Neural cell (in vitro differentiated cells): ENCODE results near the gene ASRGL1.

ENCODE experiments used
- POLR2AphosphoS5 ChIP-seq: IDR thresholded peaks from 2 replicates; pipeline ENCODE4 v1.6.1; 2012
- TF ChIP-seq, protein P1 (sequence below): fragments of 450-650 bp; IDR thresholded peaks from 2 replicates; pipeline ENCODE4 v1.5.1; 2014; ENCODE audit warnings: antibody characterized with exemption, mild to moderate bottlenecking, moderate library complexity; ENCODE audit not compliant: poor library complexity, severe bottlenecking

DNA sequence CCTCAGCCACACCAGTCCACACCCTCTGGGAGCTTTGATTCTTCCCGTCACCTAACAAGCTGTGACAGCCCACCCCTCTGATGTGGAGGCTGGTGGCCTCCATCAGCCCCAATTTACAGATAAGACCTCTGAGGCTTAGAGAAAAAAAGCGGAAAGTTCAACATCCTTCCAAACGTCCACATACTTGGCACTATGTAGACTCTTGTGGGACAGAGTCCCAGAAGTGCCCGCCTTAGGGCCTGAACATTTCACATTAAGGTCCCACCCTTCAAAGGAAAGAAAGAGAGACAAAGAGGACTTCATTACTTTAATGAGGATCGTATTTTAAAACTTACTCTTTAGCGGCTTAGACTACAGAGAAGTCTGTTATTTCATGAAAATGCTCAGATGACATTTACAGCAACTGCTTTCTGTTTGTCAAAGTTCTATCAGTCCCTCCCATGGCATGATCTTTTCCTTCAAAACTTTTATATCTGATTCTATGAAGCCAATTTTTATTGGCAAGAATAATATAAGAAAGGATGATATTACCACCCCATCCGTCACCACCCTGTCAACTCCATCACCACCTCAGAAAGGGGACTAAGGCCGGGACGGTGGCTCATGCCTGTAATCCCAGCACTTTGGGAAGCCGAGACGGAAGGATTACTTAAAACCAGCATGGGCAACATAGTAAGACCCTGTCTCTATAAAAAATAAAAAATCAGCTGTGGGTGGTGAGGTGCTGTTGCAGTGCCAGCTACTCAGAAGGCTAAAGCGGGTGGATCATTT is 65.9 kb downstream of the ASRGL1 start:
- no peak for TF ChIP-seq POLR2AphosphoS5
- TF ChIP-seq, protein P1, sequence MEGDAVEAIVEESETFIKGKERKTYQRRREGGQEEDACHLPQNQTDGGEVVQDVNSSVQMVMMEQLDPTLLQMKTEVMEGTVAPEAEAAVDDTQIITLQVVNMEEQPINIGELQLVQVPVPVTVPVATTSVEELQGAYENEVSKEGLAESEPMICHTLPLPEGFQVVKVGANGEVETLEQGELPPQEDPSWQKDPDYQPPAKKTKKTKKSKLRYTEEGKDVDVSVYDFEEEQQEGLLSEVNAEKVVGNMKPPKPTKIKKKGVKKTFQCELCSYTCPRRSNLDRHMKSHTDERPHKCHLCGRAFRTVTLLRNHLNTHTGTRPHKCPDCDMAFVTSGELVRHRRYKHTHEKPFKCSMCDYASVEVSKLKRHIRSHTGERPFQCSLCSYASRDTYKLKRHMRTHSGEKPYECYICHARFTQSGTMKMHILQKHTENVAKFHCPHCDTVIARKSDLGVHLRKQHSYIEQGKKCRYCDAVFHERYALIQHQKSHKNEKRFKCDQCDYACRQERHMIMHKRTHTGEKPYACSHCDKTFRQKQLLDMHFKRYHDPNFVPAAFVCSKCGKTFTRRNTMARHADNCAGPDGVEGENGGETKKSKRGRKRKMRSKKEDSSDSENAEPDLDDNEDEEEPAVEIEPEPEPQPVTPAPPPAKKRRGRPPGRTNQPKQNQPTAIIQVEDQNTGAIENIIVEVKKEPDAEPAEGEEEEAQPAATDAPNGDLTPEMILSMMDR = no peak
